IPS DF 19.7 (cell line): Measurements from ENCODE around the gene GUCA1A.
A peak's percentile ranks its signal among the peaks of the same experiment; 100 is the strongest.
"Not testable (repeated sequence)": the region's sequence is repeated elsewhere in the genome, so short reads cannot be mapped to it uniquely, and the experiment has no call there.

Experiments used
- DNase-seq: peaks from one replicate; pipeline ENCODE4 v3.0.0-alpha.2; 2013; ENCODE audit warnings: low read depth, low spot score

GUCA1A gene

DNA sequence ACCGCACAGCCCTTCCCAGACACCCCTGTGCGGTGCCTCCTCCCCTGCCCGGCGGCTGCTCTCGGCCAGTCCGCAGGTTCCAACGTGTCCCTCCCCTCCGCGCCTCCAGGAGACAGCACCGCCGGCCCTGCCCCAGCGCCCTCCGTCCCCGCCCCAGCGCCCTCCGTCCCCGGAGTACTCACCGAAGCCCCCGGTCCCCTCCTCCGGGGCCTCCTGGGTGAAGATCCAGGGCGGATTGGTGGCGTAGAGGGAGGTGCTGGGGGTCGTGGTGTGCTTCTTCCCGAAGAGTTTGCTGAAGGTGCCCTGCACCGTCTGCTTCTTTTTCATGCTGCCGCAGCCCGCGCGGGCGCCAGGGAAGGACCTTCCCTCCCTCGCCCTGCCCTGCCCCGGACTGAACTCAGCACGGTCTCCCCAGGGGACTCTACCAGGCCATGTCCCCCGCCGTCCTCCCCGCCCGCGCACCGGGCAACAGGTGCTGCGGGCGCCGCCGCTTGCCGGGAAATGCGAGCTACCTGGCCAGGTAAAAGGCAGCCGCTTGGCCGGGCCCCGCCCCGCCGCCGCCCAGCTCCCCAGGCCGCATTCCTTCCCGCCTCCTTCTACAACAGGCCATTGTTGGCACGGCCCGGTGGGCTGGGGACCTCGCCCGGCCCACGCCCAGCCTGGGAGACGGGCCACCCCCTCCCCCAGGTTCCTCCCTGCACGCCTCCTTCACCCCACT lies 30.9 kb upstream of the GUCA1A start, which contains the start of gene C6orf132:
Gene C6orf132, minus strand, starts transcription at position 503 of the 718 bp plus-strand sequence. Its CDS starts 176 bp downstream, at position 327.
- DNase-seq: no peak

- DNase-seq: no peak
Measured at GRCh38 chr6:42147138-42147562, 26.0 kb upstream of the GUCA1A start.

- no peak for DNase-seq
Measured at GRCh38 chr6:42148058-42148457, 25.1 kb upstream of the GUCA1A start.

- DNase-seq: no peak
Measured at GRCh38 chr6:42150254-42150653, 22.9 kb upstream of the GUCA1A start.

GRCh38 chr6:42152024-42152423 lies 21.1 kb upstream of the GUCA1A start:
- DNase-seq: no peak

DNA sequence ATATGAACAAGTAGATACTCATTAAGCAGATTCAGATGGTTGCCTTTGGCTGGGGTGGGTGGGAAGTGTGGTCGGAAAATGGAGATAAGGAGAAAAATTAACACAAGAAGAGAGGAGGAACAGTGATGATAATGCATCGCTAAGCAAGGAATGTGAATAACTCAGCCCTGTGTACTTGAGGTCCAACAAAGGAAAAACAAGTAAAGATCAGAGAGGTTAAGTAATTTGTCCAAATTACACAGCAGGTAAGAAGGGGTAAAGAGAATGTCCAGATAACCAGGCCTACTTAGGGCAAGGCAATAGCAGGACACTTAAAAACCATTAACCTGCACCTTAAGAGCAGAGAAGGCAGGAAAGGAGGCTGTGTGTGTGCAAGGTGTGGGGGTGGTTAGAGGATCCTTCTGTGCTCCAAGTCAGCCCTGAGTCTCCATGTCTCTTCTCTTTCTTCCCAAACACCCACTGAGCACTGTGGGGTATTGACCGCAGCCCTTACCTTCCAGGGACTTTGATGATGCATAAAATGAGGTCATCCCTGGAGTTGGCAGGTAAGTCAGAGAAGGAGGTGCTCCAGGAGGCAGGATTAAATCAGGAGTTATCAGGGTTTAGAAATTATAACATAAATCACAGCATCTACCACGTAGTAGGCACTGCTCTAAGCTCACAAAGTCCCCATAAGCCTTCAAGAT lies 20.5 kb upstream of the GUCA1A start:
- not testable (repeated sequence) for DNase-seq

DNA sequence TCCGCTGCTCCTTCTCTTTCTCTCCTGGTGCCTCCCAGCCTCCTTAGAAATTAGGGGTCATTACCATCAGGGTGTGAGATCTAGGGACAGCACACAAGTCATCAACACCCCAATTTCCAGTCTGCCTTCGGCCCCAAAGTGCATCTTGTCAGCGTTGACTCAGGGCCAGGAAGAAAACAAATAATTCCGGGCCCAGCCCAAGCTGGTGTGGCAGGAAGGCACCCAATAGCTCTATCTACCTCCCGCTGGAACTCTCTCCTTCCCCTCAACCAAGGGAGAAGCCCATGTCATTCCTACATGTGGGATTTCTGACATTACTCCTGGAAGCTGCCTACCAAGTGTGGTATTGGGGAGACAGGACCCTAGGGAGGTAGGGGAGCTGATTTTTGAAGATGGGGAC lies 19.2 kb upstream of the GUCA1A start:
- DNase-seq: no peak

DNA sequence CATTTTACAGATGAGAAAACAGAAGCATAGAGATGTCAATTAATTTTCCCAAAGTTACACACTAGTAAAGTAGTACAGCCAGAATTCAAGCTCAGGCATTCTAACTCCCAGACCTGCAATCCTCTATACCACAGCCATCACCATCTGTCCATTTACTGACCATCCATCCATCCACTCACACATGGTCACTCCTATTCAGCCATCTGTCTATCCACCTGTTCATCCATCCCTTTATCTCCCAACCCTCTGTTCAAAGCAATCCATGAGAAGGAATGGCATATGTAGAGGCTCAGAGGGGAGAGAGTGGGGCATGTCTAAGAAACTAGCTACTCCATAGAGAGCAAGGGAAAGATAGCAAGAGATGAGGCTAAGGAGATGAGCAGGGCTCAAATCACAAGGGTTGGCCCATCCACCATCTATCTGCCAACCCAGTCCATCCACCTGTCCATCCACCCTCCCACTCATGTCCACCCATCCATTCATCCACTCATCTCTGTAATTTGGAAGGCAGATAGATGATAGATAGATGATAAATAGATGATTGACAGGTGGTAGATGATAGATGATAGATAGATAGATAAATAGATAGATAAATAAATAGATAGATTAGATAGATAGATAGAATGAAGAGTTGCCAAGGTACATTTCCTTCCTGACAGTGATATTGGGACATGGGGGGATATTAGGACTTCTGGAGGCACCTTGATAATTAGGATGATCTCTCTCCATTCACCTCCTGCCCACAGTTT lies 18.5 kb upstream of the GUCA1A start:
- DNase-seq: no peak

DNA sequence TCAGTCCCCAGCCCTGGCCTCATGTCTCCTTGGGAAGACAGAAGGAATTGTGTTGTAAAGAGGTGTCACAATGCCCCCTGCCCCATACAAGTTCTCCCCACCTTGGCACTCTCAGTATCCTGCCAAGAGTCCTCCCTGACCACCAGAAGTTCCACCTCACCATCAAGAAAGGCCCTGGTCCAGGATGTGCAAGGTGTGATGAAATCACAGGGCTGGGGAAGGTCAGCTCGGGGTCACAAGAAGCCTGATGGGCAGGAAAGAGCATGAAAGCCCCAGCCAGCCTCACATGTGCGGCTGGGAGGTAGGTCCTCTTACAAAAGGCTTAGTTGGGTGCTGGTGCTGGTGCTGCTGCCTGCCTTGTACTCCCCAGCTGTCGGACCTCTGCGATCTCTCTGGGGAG lies 17.9 kb upstream of the GUCA1A start:
- DNase-seq: no peak

DNA sequence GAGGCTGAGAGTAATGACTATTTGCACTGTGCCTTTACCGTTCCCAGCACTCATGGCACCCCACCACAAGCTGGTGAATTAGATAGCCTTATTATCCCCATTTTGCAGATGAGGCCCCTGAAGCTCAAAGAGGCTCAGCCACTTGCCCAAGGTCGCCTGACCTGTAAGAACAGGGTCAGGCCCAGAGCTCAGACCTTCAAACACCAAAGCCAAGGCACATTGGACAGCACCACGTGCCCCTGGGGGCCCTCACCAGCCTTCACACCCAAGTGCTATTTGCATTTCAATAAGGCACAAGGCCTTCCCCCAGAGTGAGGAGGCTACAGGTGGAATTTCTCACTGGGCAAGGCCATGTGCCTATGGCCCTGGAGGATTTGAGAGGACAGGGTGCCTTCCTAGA lies 16.5 kb upstream of the GUCA1A start:
- no peak for DNase-seq

- DNase-seq: no peak
Measured at GRCh38 chr6:42158011-42158410, 15.2 kb upstream of the GUCA1A start.

- no peak for DNase-seq
Measured at GRCh38 chr6:42158631-42159030, 14.5 kb upstream of the GUCA1A start.

- DNase-seq: no peak
Measured at GRCh38 chr6:42159431-42160024, 13.6 kb upstream of the GUCA1A start.

DNA sequence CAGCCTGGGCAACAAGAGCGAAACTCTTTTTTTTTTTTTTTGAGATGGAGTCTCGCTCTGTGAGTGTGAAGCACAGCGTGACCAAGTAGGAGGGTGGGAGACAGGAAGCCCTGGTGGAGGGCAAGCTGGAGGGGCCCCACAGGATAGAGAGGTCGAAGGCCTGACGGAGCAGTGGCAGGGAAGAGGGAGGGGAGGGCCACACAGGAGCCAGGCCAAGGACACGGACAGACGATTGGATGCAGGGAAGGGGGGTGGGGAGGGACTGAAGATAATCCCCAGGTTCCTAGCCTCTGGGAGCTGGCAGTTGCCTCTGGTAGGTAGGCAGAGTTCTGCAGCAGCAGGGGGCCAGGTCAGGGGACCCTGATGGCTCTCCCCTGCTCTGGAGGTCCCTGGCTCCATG lies 10.8 kb upstream of the GUCA1A start:
- DNase-seq: no peak

DNA sequence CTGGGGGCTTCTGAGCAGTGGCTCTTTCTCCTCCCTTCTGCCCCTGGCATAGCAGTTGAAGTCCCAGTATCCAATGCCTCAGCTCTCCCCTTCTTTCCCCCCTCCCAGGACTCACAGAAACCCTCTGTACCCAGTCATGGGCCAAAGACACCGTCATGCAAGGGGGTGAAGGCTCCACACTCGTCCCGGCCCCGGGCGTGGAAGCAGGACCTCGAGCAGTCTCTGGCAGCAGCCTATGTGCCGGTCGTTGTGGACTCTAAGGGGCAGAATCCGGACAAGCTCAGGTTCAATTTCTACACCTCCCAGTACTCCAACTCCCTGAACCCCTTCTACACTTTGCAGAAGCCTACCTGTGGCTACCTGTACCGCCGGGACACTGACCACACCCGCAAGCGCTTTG lies 10.4 kb upstream of the GUCA1A start:
- DNase-seq: no peak

DNA sequence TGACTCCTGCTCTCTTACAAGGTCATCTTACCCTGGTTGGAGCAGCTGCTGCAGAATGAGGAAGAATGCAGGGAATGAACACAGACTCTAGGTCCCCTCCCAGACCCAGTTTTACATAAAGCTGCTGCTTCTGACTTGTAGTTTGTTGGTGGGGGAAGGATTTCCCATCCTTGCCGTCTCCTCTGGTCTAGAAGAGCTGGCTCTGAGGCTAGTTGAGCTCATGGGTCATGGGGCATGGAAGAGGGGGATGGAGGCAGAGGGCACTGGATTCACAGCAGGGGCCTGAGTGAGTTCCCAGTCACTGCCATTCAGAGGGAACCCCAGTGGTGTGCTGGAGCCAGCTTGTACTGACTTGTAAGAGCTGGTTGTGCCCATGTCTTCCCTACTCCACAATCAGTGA lies 9.2 kb upstream of the GUCA1A start:
- no peak for DNase-seq

DNA sequence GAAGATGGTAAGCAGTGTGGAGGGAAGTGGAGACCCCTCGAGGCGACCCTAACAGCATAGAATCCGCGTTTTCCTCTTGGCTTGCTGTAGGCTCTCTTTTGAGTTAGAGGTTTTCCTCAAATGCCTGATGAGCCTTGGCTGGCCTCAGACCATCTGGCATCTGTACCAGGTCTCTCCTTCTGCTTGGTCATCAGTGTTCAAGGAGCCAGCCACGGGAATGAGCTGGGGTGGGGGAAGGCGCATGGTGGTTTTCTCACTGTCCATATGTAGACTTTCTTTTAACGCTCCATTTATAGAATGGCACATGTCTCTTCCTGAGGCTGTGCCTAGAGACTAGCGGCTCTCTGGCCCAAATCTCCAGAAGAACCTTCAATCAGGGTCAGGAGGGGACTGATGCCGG lies 8.1 kb upstream of the GUCA1A start:
- DNase-seq: no peak

GRCh38 chr6:42166444-42167141 lies 6.6 kb upstream of the GUCA1A start:
- DNase-seq: peak; percentile 75

- no peak for DNase-seq
Measured at GRCh38 chr6:42168650-42169049, 4.5 kb upstream of the GUCA1A start.

GRCh38 chr6:42169780-42170179 lies 3.4 kb upstream of the GUCA1A start:
- DNase-seq: not testable (repeated sequence)

DNA sequence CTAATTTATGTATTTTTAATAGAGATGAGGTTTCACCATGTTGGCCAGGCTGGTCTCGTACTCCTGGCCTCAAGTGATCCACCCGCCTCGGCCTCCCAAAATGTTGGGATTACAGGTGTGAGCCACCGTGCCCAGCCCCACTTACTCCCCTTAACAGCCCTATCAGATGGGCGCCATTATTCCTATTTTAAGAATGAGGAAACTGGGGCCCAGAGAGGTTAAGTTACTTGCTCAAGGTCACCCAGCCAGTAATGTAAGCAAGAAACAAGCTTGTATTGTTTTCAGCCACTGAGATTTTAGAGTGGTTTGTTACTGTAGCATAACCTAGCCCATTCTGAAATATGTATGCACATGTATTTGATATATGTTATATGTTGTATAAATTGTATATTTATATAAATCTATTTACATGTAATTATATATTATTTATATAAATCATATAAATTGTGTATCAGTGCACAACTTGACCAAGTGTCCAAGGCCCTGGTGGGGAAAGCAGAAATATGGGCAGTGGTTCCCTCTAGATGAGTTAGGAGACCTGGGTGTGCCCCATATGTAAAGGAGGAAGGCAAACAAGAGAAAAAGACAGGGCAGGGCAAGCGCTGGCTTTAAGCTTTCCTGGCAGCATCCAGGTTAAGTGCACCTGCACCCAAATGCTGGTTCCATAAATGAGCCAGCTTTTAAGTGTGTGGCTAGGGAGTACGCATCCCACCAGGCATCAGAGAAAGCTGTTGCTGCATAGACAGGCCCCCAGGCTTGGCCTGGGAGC lies 1.2 kb upstream of the GUCA1A start:
- no peak for DNase-seq
